PC-9 (cell line): ENCODE measurements around the gene SERPINE2. TPM values are rescaled to one million over a fixed set of nuclear protein-coding genes. Genes with fewer than 3 reads are reported as not detected.
A peak's percentile ranks its signal among the peaks of the same experiment; 100 is the strongest.

Experiments used
- BruUV-seq: library from RNA; stranded (reverse); fragments of 400-500 nt; replicated peaks from 2 replicates; lab custom pipeline; 2021; lab: Mats Ljungman, UMichigan
- CTCF ChIA-PET: fragments of 300-600 bp; sonication (Branson Sonifier 250); formaldehyde crosslinking; loops from one replicate; lab custom pipeline; 2022; ENCODE audit warnings: antibody characterized with exemption; lab: Charles Lee
- POLR2A ChIA-PET: fragments of 300-600 bp; sonication (Branson Sonifier 250); formaldehyde crosslinking; loops from one replicate; lab custom pipeline; 2022; ENCODE audit warnings: antibody characterized with exemption; ENCODE audit not compliant: unreplicated experiment; lab: Charles Lee
- DNase-seq, 2 experiments: peaks; one replicate each; pipeline versions ENCODE4 v3.0.0 to v3.0.0-alpha.2; 2015 to 2022; ENCODE audit warnings: mixed read lengths in 1 of 2
- H2AFZ ChIP-seq: fragments of 200-600 bp; sonication (generic); 2 replicates; pipeline ENCODE4 v1.8.1; 2017; ENCODE audit warnings: antibody characterized with exemption
- H3F3A ChIP-seq: fragments of 200-600 bp; sonication (generic); 2 replicates; pipeline ENCODE4 v1.8.1; 2017; ENCODE audit warnings: antibody characterized with exemption, mild to moderate bottlenecking, low read depth; ENCODE audit not compliant: insufficient read depth
- H3K27ac ChIP-seq: fragments of 200-600 bp; sonication (generic); 2 replicates; pipeline ENCODE4 v1.6.1; 2016; ENCODE audit warnings: mixed run types
- H3K27me3 ChIP-seq: fragments of 200-600 bp; sonication (generic); 2 replicates; pipeline ENCODE4 v1.6.1; 2016; ENCODE audit warnings: low read depth, mixed run types; ENCODE audit not compliant: insufficient read depth
- H3K36me3 ChIP-seq: fragments of 200-600 bp; sonication (generic); 2 replicates; pipeline ENCODE4 v1.6.1; 2016; ENCODE audit warnings: low read depth, mixed run types
- H3K4me1 ChIP-seq: fragments of 200-600 bp; sonication (generic); replicated peaks from 2 replicates; pipeline ENCODE4 v1.6.1; 2016; ENCODE audit warnings: mixed run types; ENCODE audit not compliant: insufficient read depth
- H3K4me2 ChIP-seq: fragments of 200-600 bp; sonication (generic); 2 replicates; pipeline ENCODE4 v1.6.1; 2017; ENCODE audit warnings: mixed run types
- H3K4me3 ChIP-seq: fragments of 200-600 bp; sonication (generic); 2 replicates; pipeline ENCODE4 v1.6.1; 2016; ENCODE audit warnings: mixed run types
- H3K79me2 ChIP-seq: fragments of 200-600 bp; sonication (generic); 2 replicates; pipeline ENCODE4 v1.6.1; 2017; ENCODE audit warnings: low read depth, mixed run types
- H3K9me2 ChIP-seq: fragments of 200-600 bp; sonication (generic); 2 replicates; pipeline ENCODE4 v1.8.1; 2017; ENCODE audit warnings: mild to moderate bottlenecking; ENCODE audit not compliant: insufficient read depth
- H3K9me3 ChIP-seq: fragments of 200-600 bp; sonication (generic); 2 replicates; pipeline ENCODE4 v1.8.1; 2016; ENCODE audit warnings: low read depth; ENCODE audit not compliant: insufficient read depth
- H4K20me1 ChIP-seq: fragments of 200-600 bp; sonication (generic); 2 replicates; pipeline ENCODE4 v1.8.1; 2017; ENCODE audit not compliant: insufficient read depth
- CTCF ChIP-seq: fragments of 200-600 bp; sonication (generic); conservative IDR thresholded peaks from 2 replicates; pipeline ENCODE4 v1.6.1; 2017; ENCODE audit warnings: mixed run types, antibody characterized with exemption, mild to moderate bottlenecking, moderate library complexity
- EZH2 ChIP-seq: fragments of 200-600 bp; sonication (generic); IDR thresholded peaks from 2 replicates; pipeline ENCODE4 v1.8.0; 2017; ENCODE audit warnings: antibody characterized with exemption, low read depth
- intact Hi-C: fragments of 100-400 bp; cut with micrococcal nuclease; formaldehyde crosslinking; loops from one replicate; pipeline ENCODE4 v1.10.0; 2022; ENCODE audit not compliant: unreplicated experiment
- total RNA-seq: library from RNA; stranded (reverse); gene quantifications from 2 replicates; pipeline ENCODE4 v1.2.3, GENCODE V29; 2021

The SERPINE2 gene
- total RNA-seq, 1 experiment from 2014 or later = 110 TPM

- no peak overlapping the region for H2AFZ ChIP-seq
- H3K79me2 ChIP-seq = peaks cover 36% of the 10 kb centered on the region; the same call in 1 of the 2 replicates
- no peaks in the 10 kb centered on the region for H3K36me3 ChIP-seq
- CTCF ChIA-PET = no interaction called here
- no peaks in the 10 kb centered on the region for H3K9me3 ChIP-seq
- no peak for DNase-seq
- intact Hi-C loops = no loop called here
- POLR2A ChIA-PET = no interaction called here
- no TSS peak for BruUV-seq
- TF ChIP-seq CTCF (no peak), EZH2 (no peak)
- H3K4me2 ChIP-seq = no peak overlapping the region
- no peaks in the 10 kb centered on the region for H3K27me3 ChIP-seq
- H3K27ac ChIP-seq = no peak overlapping the region
- no peak overlapping the region for H3K4me3 ChIP-seq
- peaks cover 8% of the 10 kb centered on the region; the same call in 1 of the 2 replicates for H3F3A ChIP-seq
- H3K4me1 ChIP-seq = peaks cover 15% of the 10 kb centered on the region
- H4K20me1 ChIP-seq = no peaks in the 10 kb centered on the region
- no peaks in the 10 kb centered on the region for H3K9me2 ChIP-seq
Measured at GRCh38 chr2:224025874-224026273, 13.2 kb downstream of the SERPINE2 start.

GRCh38 chr2:224024270-224024669 is 14.8 kb downstream of the SERPINE2 start:
- H3K4me3 ChIP-seq = no peak overlapping the region
- peaks cover 8% of the 10 kb centered on the region; the same call in 1 of the 2 replicates for H3F3A ChIP-seq
- no peak overlapping the region for H3K27ac ChIP-seq
- no peaks in the 10 kb centered on the region for H3K27me3 ChIP-seq
- ChIA-PET CTCF (no interaction called here), POLR2A (no interaction called here)
- TF ChIP-seq EZH2 (no peak), CTCF (no peak)
- 0 out of 2 replicates have a peak, but pooled peaks cover 28% of the 10 kb centered on the region for H3K79me2 ChIP-seq
- no peak for DNase-seq
- no peaks in the 10 kb centered on the region for H4K20me1 ChIP-seq
- H3K36me3 ChIP-seq = no peaks in the 10 kb centered on the region
- H2AFZ ChIP-seq = no peak overlapping the region
- no peaks in the 10 kb centered on the region for H3K9me2 ChIP-seq
- H3K4me1 ChIP-seq = peaks cover 15% of the 10 kb centered on the region
- no TSS peak for BruUV-seq
- H3K4me2 ChIP-seq = no peak overlapping the region
- H3K9me3 ChIP-seq = no peaks in the 10 kb centered on the region
- intact Hi-C loops = no loop called here

- ChIA-PET POLR2A (no interaction called here), CTCF (no interaction called here)
- Histone ChIP-seq H3K36me3 (no peaks in the 10 kb centered on the region), H3K79me2 (0 out of 2 replicates have a peak, but pooled peaks cover 22% of the 10 kb centered on the region), H4K20me1 (no peaks in the 10 kb centered on the region), H3K4me3 (no peak overlapping the region), H3K27ac (no peak overlapping the region), H3K4me2 (no peak overlapping the region; the same call in 1 of the 2 replicates), H2AFZ (no peak overlapping the region), H3K9me2 (no peaks in the 10 kb centered on the region), H3K27me3 (no peaks in the 10 kb centered on the region), H3F3A (peaks cover 8% of the 10 kb centered on the region; the same call in 1 of the 2 replicates), H3K4me1 (peaks cover 15% of the 10 kb centered on the region), H3K9me3 (no peaks in the 10 kb centered on the region)
- BruUV-seq = no TSS peak
- DNase-seq = peak in 1 of 2 experiments; percentile 63
- no peak for TF ChIP-seq EZH2
- TF ChIP-seq CTCF = no peak
- intact Hi-C loops = no loop called here
Measured at GRCh38 chr2:224023188-224023587, 15.9 kb downstream of the SERPINE2 start.
